ENCODE measurements around the gene DOCK3. TPM values are rescaled to one million over a fixed set of nuclear protein-coding genes. Genes with fewer than 3 reads are reported as not detected.
"Not testable (repeated sequence)": the region's sequence is repeated elsewhere in the genome, so short reads cannot be mapped to it uniquely, and the experiment has no call there.

Gene DOCK3
- total RNA-seq, 1 experiment from 2014 or later = 0.26 TPM

DNA sequence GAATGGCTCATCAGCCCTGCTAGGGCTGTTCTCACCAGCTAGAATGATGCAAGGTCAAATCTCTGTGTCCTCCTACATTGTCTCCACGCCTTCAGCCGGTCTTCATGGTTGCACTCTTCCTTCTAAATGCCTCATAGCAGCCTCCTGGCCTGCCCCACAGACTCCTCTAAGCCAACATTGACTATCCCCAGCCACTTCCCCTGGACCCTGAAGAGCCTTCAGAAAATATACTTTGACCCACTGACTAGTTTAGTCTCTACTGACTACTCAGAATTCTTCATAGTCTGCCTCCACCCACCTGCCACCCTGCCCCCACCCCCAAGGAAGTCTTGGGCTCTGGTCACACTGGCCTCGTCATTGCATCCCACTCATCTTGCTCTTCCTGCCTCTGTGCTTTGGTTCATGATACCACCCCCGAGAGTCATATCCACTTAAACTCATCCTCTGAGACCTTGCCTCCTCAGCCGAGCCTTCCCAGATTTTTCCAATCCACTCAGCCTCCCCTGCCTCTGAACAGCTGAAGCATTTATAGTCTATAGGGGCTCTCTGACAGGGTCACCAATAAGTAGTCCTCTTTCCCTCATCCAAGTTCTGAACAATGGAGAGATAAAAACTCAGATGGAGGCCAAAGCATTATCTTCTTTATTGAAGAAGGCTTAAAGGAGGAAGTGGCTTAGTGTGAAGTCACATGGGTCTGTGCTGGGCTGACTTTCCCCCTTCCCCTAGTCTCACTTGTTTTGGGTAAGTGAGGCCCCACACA, 9.5 kb upstream of the DOCK3 start:
- in situ Hi-C loops (cut with HindIII; ENCODE audit: low pct_unique_long_range_greater_than_20kb, low sequenced_read_pairs) = no loop called here
- no peak for DNase-seq (ENCODE audit: low read depth, low spot score)

DNA sequence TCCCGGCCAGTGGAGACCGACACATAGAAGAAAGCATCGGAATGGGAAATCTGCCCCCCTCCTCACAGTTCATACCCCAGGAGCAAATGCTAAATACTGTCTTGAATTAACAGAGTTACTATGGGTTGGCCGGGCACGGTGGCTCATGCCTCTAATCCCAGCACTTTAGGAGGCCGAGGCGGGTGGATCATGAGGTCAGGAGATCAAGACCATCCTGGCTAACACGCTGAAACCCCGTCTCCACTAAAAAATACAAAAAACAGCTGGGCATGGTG, 8.9 kb upstream of the DOCK3 start:
- DNase-seq (ENCODE audit: low read depth, low spot score); in situ Hi-C loops (cut with HindIII; ENCODE audit: low pct_unique_long_range_greater_than_20kb, low sequenced_read_pairs): not testable (repeated sequence)

DNA sequence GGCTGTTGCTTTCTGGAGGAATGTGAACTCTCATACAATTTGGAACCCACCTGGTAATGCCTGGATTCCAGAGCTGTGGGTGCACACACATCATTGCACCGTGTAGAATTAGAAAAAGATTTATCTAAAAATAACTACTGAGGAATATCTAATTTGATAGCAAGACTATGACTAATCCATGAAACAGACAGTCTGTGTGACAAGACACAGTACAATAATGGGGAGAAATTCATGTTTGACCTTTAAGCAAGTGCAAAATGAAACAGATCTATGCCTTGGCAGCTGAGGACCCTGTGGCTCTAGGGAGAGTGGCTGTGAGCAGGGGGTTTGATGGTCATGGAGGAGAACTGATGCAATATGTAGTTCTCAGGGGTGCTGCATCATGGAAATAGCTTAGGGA, 7.9 kb upstream of the DOCK3 start:
- in situ Hi-C loops (cut with HindIII; ENCODE audit: low pct_unique_long_range_greater_than_20kb, low sequenced_read_pairs) = no loop called here
- no peak for DNase-seq (ENCODE audit: low read depth, low spot score)

DNA sequence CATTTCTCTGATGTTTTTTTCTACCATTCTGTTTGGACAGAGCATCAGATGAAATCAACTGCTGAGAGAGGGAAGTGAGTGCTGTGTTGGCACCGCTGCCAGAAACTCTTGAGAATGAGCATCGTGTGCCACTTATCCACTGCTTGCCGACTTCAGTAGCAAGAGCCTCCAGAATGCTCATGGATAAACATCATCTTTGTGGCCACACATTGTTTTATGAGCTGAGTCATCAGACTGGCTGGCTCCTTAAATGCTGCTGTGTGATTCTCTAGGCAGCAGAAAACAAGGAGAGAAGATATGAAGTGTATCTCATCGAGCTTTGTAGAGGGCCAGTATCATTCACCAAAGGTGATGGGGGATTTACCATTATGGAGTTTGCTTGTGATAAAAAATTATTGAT, 3.4 kb upstream of the DOCK3 start:
- in situ Hi-C loops (cut with HindIII; ENCODE audit: low pct_unique_long_range_greater_than_20kb, low sequenced_read_pairs) = no loop called here

DNA sequence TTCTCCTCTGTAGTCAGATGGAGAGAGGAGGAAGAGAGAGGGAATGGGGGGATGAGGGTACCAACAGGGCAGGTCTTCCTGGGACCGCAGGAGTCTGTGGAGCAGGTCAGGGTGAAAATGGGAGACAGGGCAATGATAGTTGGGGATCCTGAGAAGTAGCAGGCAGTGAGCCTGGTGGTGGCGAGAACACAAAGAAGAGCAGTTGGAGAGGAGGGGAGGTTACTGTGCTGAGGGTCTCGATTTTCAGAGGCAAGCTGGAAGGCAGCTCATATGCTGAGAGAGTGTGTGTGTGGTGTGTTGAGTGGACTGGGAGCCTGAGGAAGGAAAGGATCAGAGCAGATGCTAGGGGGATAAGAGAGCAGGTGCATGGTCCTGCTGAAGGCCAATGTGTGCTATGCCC, 2.1 kb upstream of the DOCK3 start:
- no peak for DNase-seq (ENCODE audit: low read depth, low spot score)
- in situ Hi-C loops (cut with HindIII; ENCODE audit: low pct_unique_long_range_greater_than_20kb, low sequenced_read_pairs) = no loop called here

More for the DNA sequence above, 3.4 kb upstream of the DOCK3 start:
- DNase-seq (ENCODE audit: low read depth, low spot score) = peak; percentile 23

DNA sequence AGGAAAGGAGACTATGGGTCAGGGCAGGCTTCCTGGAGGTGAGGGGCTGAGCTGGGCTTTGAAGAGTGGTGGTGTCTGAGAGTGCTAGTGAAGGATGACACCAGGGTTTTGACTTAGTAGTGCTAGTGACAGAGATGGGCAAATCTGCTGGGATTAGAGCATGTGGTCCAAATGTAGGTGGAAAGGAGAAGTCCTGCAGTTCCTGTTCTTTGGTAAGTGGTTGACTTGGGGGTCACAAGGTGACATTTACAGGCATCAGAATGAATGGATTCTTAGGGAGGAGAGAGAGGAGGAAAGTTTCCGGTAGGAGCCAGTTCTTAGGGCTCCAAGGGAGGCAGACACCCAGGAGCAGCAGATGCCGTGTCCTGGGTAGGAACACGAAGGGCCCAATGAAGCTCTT, 796 bp upstream of the DOCK3 start:
- in situ Hi-C loops (cut with HindIII; ENCODE audit: low pct_unique_long_range_greater_than_20kb, low sequenced_read_pairs) = no loop called here

DNA sequence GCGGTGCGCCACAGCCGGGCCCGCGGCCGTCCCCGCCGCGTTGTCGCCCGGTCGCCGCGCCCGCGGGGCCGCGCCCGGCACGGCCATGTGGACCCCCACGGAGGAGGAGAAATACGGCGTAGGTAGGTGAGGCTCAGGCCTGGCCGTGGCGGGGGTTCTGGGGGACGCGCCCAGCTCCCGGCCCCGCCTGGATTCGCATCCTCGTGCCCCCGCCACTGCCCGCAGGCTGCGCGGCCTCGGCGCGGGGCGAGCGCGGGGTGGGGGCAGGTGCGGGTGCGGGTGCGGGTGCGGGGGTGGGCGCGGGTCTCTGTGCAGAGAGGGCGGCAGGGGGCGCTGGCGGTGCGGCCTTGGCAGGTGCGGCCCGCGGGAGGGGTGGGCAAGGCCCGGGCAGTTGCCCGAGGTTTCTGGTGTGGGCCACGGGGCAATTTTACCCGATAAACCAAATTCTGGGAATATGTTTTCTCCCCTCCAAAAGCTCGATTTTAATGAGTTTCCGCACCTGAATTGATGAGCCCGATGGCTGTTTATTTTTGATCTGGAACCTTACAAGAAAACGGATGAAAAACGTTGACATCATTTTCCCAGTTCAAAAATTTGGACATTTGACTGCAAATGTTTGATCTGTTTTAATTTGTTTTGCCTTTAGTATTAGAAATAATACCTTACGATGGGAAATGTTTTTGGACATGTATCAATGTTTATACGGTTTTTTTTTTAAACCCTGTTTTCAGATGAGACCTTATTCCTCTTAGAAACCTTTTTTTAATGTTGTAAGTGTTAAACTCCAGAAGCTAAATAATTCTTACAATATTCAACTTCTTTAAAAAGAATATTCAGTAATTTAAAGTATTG, 678 bp downstream of the DOCK3 start:
- DNase-seq (ENCODE audit: low read depth, low spot score) = peak; percentile 43
- in situ Hi-C loops (cut with HindIII; ENCODE audit: low pct_unique_long_range_greater_than_20kb, low sequenced_read_pairs) = no loop called here

More for the DNA sequence above, 796 bp upstream of the DOCK3 start:
- DNase-seq (ENCODE audit: low read depth, low spot score) = no peak

DNA sequence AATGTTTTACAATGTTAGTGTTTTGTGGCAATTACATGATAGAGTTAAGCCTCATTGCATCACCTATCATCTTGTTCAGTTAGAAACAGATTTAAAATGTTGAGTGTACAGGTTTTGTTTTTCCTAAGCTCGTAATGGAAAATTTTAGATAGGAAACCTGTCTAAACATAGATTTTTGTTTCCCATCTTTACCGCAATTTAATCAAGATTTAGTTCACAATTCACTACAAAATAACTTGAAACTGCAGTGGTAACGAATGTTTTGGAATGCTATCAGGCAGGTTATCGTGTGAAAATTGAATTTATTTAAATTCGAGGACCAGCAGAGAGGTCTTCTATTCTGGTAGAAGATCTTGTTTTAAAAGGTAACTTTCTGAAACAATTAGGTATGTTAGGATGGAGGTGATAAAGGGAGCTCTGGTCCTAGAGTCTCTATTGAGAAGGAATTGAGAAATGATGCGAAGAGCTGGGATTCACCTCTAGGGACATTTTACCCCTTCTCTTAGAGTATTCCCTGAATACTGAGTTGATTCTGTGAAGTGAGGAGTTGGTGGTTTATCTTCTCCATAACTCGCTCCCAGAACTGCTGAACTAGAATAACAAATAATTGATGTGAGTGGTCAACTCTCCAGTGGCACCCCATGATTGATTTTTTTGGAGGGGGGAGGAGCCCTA, 1.4 kb downstream of the DOCK3 start:
- in situ Hi-C loops (cut with HindIII; ENCODE audit: low pct_unique_long_range_greater_than_20kb, low sequenced_read_pairs) = no loop called here

DNA sequence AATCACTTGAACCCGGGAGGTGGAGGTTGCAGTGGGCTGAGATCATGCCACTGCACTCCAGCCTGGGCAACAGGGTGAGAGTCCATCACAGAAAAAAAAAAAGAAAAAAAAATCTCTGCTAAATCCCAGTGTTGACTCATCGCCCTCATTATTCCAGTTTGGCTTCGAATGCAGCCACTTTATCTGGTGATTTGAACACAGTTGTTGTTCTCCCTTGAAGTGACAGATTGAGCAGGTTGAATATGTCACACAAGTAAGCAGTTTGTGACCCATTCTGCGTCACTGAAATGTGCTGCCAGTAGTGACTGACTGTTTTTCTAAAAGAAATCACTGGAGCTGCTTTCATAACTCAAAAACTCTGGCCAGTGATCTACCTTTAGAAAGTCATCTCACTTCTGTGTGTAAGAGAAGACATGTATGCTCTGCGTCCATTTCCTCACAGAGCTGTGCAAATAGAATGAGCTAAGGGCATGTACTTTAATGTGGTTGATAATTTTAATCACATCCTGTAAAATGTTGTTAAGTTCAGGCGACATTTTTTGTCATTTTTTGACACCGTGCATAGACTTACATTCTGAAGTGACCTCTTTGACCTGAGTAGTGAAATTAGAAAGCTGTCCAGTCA, 12.5 kb downstream of the DOCK3 start:
- DNase-seq (ENCODE audit: low read depth, low spot score) = no peak
- in situ Hi-C loops (cut with HindIII; ENCODE audit: low pct_unique_long_range_greater_than_20kb, low sequenced_read_pairs) = no loop called here

More for the DNA sequence above, 1.4 kb downstream of the DOCK3 start:
- DNase-seq (ENCODE audit: low read depth, low spot score) = no peak

DNA sequence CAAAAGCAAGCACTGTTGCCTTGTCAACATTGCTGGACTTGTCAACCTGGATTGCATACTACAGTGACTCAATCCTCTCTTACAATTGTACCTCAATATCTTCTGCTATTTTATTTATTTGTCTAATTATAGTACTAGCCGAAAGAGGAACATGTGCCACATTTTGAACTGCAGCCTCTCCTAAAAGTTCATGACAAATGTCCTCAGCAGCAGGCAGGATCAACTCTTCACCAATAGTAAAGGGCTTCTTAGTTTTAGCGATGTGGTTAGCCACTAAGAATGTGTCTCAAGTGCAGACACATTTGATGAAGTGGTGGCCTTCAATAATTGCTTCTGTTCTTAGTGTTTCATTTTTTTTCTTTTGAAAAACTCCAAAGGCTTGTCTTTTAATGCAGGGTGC, 13.2 kb downstream of the DOCK3 start:
- in situ Hi-C loops (cut with HindIII; ENCODE audit: low pct_unique_long_range_greater_than_20kb, low sequenced_read_pairs) = no loop called here
- DNase-seq (ENCODE audit: low read depth, low spot score) = no peak

DNA sequence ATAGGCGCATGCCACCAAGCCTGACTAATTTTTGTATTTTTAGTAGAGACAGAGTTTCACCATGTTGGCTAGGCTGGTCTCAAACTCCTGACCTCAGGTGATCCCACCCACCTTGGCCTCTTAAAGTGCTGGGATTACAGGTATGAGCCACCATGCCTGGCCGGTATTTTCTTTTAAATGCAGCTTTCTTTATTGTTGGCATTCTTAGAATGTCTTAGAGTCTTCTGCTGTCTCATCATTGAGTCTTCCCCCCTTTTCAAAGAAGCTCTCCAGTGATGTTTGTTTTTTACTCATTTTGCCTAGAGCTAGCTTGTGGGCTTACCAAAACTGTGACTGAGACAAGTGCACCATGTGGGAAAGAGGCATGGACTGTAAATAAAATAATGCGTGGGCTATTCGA, 13.9 kb downstream of the DOCK3 start:
- DNase-seq (ENCODE audit: low read depth, low spot score); in situ Hi-C loops (cut with HindIII; ENCODE audit: low pct_unique_long_range_greater_than_20kb, low sequenced_read_pairs): not testable (repeated sequence)

DNA sequence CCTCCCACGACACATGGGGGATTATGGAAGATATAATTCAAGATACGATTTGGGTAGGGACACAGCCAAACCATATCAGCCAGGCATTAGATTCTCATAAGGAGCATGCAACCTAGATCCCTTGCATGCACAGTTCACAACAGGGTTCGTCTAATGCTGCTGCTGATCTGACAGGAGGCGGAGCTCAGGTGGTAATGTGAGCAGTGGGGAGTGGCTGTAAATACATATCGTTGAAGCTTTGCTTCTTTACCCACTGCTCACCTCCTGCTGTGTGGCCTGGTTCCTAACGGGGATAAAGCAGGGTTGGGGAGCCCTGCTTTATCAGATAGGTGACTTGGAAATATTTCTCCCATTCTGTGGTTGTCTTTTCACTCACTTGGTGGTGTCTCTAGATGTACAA, 14.8 kb downstream of the DOCK3 start:
- no peak for DNase-seq (ENCODE audit: low read depth, low spot score)
- in situ Hi-C loops (cut with HindIII; ENCODE audit: low pct_unique_long_range_greater_than_20kb, low sequenced_read_pairs) = no loop called here

DNA sequence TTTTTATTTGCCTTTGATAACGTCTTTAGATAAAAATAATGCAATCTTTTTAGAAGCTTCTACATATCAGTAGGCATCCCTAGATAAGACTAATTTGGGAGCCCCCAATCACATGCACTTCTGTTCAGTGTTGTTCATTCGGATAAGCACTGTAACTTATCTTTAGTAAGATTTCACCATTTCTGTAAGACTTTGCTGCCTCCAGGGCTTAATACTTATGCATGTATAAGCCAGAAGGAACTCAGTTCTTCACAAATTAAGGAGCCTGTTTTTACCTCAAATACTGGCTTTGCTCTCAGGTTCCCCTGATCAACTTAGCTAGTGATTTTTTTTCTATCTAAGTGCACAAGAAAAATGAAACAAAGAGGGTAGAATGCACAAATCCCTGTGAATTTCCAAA, 20.3 kb downstream of the DOCK3 start:
- no peak for DNase-seq (ENCODE audit: low read depth, low spot score)
- in situ Hi-C loops (cut with HindIII; ENCODE audit: low pct_unique_long_range_greater_than_20kb, low sequenced_read_pairs) = no loop called here

DNA sequence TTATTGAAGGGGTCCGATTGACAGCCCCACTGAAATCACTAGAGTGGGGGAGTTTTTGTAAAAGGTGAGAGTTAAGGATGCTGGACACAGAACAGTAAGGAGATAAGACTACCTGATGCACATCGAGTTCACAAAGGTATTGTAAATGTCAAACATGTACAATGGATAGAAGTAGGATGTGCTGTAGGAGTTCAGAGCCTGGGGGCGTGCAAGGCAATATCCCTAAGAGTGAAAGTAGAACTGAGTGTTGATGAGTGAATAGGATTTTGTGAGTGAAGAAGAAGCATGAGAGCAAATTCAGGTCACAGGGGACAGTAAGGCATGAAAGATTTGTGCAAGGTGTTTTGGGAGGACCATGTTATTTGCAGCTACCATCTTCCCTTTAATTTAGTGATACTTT, 21.5 kb downstream of the DOCK3 start:
- DNase-seq (ENCODE audit: low read depth, low spot score) = no peak
- in situ Hi-C loops (cut with HindIII; ENCODE audit: low pct_unique_long_range_greater_than_20kb, low sequenced_read_pairs) = no loop called here

DNA sequence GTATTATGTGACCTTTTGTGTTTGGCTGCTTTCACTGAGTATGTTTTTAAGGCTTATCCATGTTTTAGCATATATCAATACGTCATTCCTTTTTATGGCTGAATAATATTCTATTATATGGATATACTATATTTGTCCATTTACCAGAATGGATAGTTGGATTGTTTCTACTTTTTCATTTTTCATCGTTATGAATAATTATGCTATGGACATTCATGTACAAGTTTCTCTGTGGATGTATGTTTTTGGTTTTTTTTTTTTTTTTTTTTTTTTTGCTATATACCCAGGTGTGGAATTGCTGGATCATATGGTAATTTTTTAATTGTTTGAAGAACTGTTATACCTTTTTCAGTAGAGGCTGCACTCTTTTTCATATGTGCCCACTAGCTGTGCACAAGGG, 23.5 kb downstream of the DOCK3 start:
- no peak for DNase-seq (ENCODE audit: low read depth, low spot score)
- in situ Hi-C loops (cut with HindIII; ENCODE audit: low pct_unique_long_range_greater_than_20kb, low sequenced_read_pairs) = no loop called here

DNA sequence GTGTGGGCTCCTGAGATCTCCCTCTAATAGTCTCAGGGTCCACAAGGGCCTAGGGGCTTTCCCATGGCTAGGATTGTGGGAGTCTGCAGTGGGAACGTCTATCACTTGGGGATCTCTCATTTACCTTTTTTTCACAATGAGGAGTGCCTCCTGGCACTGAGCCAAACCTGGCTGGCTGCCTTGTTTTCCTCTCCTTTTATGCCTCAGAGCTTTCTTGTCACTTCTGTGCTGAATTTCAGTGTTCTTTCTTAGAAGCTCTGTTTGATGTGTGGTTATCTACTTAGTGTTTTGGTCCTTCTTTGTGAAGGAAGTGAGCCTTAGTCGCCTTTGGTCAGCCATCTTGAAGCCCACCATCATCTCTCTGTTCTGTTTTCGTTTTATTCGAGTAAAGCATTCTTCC, 33.9 kb downstream of the DOCK3 start:
- DNase-seq (ENCODE audit: low read depth, low spot score) = no peak

DNA sequence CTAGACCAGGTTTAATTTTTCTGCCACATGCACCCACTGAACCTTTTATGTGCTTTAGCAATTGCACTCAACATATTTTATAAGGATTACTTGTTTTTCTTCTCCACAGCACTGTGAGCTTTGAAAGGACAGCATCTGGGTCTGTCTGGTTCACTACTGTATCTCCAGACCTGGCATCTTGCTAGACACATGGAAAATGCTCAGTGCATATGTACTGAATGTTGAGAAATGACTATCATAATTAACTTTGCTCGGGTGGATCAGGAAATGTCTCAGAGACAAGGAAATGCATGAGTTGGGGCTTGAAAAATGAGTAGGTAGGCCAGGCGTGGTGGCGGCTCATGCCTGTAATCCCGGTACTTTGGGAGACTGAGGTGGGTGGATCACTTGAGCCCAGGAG, 40.2 kb downstream of the DOCK3 start:
- DNase-seq (ENCODE audit: low read depth, low spot score) = no peak
- in situ Hi-C loops (cut with HindIII; ENCODE audit: low pct_unique_long_range_greater_than_20kb, low sequenced_read_pairs) = no loop called here

More for the DNA sequence above, 33.9 kb downstream of the DOCK3 start:
- in situ Hi-C loops (cut with HindIII; ENCODE audit: low pct_unique_long_range_greater_than_20kb, low sequenced_read_pairs) = no loop called here

DNA sequence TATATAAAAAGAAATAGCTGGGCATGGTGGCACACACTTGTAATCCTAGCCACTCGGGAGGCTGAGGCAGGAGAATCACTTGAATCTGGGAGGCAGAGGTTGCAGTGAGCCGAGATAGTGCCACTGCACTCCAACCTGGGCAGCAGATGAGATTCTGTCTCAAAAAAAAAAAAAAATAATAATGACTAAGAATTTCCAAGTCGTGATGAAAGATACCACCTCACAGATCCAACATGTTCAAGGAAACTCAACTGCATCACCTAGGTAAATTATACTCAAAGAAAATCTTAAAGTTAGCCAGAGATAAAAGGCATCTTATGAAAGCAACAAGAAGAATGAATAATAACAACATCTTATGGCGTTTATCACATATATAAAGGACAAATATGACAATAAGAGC, 50.1 kb downstream of the DOCK3 start:
- no peak for DNase-seq (ENCODE audit: low read depth, low spot score)
- in situ Hi-C loops (cut with HindIII; ENCODE audit: low pct_unique_long_range_greater_than_20kb, low sequenced_read_pairs) = no loop called here

All from SK-MEL-5 (cell line).